ENCODE measurements around the gene NPEPPS.
"Not testable (repeated sequence)": the region's sequence is repeated elsewhere in the genome, so short reads cannot be mapped to it uniquely, and the experiment has no call there.

- not testable (repeated sequence) for TF ChIP-seq CTCF (IDR thresholded peaks at IDR 0.05; ENCODE audit: insufficient read depth, low read length, poor library complexity, severe bottlenecking); EZH2phosphoT487 (conservative IDR thresholded peaks at IDR 0.05; ENCODE audit: low read length)
These were observed 17.6 kb upstream of the NPEPPS start for GRCh38 chr17:47513301-47513700.

Data from SU-DHL-6 (cell line).